ENCODE results near the gene GAK.

GAK gene

DNA sequence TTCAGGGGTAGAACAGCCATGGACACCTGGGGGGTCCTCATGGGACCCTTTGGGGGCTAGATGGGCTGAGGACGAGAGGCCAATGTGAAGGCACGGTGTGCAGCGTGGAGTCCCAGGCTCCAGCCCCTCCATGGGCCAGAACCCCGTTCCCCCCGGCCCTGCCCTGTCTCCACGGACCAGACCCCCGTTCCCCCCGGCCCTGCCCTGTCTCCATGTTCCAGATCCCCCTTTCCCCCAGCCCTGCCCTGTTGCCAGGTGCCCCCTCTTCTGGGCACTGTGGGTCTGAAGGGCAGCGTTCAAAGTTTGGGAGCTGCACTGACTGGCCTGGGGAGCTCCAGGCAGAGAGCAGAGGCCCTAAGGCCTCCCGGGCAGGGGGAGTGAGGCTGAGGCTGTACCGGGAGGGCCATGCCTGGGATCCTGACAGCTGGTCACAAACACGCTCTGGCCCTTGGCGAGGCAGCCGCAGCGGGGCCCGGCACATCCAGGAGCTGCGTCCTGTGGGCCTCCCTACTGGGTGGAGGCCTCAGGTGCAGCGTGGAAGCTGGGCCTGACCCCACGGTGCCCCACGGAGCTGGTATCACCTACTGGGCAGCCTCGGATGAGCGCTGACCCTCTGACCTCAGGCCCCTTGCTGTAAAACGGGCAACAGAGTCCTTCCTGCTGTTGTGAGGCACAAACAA lies 32.4 kb upstream of the GAK start:
- no peak for DNase-seq

DNA sequence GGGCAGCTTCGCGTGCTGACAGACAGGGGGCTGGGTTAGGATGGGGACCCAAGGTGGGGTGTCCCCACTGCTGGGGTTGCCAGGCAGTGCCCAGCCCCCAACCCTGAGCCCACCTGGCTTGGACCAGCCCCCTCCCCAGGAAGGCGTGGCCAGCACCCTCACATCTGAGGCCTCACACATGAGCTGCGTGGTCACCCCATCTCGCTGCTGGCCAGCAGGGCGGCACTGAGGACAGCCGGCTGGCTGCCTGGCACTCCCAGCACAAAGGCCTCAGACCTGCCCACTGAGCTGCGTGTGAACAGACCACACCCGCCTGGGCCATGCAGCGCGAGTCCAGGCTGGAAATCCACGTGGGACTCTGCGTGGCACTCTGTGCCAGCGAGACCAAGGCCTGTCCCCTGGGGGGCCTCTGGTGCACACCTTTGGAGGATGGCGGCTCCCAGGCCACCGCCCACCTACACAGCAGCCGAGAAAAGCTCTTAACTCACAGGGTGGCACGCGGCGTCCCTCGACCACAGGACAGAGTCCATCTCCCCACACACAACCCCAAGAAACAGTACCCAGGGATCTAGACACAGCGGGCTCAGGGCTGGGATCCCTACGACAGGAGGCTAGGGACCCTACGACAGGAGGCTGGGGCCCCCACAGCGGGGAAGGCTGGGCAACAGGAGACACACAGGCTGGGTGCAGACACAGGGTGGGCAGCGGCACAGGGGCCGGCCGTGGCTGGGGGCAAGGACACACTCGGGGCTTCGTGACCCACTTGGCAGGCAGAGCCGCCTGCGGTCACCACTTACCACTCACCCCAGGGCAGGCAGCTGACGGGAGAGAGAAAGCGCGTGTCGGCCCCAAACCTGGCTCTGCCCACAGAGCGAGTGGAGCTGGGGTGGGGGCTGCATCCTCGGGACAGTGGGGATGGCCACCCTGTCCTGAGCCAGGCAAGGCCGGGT lies 31.4 kb upstream of the GAK start:
- DNase-seq = no peak

DNA sequence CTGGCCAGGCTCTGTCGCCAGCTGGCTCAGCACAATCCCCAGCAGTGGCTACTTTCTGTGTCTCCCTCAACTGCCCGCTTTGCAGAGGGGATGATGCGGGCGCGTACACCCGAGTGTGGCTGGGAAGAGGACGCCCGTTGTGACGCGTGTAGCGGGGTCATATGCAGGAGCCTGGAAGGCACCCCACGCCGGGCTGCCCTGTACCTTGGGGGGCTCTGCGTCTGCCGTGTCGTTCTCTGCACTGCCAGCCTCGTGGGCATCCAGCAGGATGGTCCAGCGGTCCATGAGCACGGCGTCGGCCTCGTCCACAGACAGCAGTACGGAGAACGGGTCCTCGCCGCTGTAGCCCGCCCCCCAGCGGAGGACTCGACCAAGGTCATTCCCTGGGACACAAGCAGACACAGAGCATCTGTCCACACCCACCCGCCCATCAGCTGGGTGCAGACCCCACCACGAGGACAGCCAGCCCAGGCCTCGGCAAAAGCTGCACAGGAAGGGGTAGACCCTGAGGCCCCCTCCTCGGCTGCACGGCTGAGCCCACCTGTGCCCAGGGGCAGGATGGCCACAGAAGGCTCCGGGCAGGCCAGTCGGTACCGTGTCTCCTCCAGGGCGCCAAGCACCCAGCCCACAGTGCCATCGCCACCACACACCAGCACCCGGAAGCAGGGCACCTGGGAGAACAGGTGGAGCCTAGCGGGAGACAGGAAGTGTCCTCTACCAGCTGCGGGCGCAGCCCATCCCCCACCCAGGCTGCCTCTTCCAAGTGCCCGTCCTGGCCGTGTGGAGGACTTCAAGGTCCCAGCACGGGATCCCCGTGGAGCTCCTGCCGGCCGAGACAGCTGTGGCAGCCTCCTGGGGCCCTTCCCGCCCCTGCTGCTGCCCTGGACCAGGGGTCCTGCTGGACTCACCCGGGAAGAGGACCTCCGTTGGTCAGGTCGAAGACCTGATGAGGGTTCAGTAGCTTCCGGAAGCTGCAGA lies 30.4 kb upstream of the GAK start:
- no peak for DNase-seq

DNA sequence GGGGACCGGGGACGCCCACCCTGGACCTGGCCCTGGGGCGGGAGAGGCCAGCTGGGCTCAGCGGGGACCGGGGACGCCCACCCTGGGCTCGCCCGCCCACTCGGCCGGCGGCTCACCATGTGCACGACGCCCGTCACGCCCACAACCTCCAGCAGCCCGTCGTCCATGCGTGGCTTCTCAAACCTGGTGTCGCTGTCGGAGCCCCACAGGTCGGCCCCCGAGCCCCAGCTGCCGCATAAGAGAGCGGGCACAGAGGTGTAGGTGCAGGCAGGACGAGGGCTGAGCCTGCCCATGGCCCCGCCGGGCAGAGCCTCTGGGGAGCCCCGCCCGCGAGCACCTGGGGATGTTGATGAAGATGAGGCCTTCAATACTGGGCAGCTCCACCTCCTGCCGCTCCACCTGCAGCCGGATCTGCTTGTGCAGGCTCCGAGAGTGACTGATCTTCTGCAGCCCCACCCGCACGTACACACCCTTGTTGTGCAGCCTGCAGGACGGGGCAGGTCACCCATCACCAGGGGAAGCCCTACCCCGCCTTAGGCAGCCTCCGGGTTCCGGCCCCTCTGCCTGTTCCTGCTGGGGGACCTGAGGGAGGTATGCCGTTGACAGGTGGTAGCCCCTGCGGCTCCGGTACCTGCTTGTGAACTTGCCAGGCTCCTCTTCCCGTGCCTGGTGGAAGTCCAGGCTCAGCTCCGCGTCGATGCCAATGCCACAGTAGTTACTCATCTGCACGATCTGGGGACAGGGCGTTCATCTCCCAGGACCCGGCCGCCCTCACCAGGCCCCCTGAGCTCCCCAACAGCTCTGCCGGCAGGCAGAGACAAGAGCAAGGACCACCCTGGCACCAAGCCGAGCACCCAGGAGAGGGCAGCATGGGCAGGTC lies 29.5 kb upstream of the GAK start:
- DNase-seq = no peak

DNA sequence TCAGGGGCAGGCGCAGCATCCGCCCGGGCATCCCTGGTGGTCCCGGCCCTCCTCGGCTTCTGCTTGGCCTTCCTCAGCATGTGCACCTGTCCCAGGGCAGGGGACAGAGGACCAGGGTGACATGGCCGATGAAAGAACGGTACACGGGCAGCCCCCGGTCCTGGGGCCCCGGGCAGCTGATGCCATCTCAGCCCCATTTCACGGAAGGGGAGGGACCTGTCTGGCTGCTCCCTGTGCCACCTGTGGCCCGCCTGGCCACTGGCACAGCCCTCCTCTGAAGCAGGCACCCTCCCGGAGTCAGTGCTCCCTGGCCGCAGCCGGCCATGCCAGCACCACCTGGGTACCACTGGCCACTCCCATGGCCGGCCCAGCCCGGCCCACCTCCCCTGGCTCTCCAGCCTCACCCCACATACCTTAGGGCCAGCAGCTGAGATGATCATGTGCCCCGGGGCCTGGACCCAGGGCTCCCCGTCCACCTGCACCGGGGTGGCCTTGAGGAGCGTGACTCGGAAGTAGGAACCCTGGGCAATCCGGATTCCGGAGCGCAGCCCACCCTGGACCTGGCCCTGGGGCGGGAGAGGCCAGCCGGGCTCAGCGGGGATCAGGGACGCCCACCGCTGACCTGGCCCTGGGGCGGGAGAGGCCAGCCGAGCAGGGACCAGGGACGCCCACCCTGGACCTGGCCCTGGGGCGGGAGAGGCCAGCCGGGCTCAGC lies 28.7 kb upstream of the GAK start:
- no peak for DNase-seq

DNA sequence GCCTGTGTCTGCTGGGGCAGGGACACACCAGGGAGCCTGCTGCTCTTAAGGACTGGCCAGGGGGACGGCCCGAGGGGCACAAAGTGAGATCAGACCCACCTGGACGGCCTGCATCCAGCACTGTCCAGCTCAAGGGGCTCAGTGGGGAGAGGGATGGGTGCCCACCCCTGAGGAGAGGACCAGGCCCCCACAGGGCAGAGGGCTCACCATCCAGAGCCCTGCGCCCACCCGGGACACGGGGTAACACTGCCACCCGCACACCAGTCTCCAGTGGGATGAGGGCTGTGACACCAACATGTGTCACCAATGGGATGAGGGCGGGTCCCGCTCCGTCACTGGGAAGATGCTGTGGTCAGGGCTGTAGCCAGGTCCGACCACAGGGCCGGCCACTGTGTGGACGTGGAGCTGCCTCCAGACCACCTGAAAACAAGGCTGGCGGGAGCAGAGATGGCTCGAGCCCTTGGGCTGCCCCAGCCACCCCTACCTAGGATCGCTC lies 28.1 kb upstream of the GAK start:
- DNase-seq = no peak

DNA sequence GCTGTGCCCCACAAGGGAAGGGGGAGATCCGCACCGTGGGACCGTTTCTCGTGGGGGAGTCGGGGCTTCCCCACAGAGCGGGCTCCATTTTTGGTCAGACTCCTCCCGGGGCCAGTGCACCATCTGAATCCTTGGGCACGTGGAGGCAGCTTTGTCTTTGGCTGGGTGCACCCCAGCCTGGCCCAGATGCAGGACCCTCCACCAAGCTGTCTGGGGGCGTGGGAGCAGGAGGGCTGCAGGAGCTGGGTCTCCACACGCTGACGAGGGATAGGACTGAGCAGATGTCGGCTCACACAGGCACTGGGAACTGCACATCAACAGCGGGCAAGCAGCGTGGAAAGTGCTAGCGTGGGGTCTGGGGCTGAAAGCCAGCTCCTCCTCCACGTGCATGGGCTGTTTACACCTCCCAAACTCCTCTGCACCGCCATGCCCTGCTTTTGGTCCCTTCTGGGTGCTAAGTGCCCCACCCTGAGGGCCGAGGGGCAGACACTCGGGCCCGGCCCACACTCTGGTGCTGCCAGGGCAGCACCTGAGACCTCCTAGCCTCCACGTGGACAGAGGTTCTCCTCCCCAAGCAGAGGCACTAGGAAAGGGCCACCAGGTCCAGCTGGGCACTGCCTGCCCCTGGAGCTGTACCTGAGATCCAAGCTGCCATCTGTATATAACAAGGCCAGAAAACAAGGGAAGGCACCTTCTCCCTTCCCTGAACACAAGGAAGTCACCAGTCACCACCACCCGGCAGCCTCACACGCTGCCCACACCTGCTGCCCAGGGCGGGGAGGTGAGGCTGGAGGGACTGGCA lies 27.4 kb upstream of the GAK start:
- no peak for DNase-seq

DNA sequence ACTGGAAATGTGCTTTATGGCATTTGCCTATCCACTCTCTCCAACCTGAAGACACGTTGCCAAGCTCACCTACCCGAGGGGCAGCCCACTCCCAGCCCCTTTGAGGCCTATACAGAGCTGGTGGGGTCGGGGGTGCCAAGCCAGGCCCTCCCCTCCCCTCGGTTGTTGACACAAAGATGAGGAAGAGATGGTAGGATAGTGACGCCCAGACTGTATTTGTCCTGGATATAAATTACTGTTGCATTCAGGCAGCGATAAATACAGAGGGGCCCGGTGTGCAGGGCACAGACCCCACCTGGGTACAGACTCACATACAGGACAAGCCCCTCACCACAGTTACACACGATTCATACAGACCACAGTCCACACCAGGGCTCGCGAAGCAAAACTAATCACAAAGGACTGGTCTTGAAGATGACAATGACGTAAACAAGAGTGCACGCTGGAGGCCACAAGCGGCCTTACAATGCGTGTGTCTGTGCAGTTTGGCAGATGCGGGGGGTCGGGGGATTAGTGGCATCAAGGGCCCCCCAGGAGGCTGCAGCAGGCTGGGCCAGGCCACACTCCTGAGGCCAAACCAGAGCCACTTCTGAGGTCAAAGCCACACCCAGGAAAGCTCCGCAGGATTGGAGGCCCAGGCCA lies 26.7 kb upstream of the GAK start:
- DNase-seq = no peak

DNA sequence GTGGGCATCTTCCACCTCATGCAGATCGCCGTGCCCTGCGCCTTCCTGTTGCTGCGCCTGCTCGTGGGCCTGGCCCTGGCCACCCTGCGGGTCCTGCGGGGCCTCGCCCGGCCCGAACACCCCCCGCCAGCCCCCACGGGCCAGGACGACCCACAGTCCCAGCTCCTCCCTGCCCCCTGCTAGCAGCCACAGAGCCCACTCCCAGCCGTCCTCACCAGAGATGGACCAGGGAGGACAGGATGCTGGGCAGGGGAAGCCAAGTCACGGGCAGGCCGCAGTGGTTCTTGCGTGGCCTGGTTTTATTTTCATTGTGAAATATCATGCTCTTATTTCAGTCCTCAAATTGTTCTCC lies 26.2 kb upstream of the GAK start:
- DNase-seq = no peak

DNA sequence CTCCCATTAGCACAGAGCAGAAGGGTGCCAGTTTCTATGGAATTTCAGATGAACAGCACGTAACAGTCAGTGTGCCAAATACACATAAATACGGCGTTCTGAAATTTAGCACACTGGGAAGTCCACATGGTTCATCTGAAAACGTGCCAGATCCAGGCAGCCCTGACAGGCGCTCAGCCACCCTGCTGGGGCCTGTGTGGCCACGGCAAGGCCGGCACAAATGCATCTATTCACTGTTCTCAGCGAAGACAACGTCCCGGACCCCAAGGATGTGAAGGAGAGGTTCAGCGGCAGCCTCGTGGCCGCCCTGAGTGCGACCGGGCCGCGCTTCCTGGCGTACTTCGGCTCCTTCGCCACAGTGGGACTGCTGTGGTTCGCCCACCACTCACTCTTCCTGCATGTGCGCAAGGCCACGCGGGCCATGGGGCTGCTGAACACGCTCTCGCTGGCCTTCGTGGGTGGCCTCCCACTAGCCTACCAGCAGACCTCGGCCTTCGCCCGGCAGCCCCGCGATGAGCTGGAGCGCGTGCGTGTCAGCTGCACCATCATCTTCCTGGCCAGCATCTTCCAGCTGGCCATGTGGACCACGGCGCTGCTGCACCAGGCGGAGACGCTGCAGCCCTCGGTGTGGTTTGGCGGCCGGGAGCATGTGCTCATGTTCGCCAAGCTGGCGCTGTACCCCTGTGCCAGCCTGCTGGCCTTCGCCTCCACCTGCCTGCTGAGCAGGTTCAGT lies 25.6 kb upstream of the GAK start:
- no peak for DNase-seq

DNA sequence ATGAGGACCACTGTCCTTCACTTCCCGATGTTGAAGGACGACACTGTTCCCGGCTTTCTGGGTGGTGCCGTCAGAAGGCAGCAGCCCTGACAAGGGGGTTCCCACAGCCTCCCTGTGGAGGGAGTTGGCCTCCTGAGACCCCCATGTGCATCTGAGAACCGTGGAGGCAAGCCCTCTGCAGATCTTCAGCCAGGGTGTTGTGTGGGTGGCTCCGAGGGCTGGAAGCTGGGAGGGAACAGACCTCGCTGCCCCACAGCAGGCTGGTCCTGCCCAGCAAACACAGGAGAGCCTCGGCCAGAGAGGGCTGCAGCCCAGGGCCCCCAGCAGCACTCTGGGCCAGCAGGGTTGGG lies 25.1 kb upstream of the GAK start:
- no peak for DNase-seq

DNA sequence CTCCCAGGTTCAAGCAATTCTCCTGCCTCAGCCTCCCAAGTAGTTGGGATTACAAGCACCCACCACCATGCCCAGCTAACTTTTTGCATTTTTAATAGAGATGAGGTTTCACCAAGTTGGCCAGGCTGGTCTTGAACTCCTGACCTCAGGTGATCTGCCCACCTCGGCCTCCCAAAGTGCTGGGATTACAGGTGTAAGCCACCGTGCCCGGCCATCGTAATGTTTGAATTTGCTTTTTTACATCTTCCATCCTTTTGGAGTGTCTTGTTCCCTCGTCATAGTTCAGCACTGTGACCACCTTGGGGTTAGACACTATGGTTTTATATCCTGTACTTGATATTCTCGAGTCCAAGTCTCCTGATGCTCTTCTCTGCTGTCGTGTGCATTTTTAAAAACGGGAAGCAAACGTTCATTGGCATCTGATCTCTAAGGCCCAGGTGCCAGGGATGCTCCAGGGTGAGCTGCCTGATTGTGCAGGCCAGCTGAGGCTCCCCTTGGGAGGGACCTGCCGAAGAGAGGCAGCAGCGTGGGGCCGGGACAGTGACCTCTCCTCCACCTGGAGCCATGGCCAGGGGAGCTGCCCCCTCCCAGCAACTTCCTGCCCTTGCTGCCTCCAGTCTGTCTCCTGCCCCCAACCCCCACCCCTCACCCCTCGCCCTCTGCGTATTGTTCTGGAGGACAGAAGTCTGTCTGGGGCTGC lies 24.6 kb upstream of the GAK start:
- no peak for DNase-seq

DNA sequence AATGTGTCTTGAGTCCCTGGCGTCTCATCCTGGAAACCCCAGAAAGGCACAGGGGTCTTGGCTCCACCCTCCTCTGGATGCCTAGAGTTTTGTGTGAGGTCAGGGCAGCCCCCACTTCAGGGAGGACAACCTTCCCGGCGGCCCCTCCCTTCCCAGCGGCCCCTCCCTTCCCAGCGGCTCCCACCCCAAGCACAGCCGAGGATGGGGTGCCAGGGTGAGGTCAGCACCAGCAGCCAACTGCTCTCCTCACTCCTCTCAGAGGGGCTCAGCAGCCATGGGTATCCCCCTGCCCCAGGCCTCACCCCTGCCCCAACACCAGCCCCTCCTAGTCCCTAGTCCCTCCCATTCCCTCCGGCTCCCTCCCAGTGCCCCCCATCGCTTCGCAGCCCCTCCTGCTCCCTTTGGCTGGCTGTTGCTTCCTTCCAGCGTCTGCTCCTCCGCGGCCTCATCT lies 23.8 kb upstream of the GAK start:
- no peak for DNase-seq

DNA sequence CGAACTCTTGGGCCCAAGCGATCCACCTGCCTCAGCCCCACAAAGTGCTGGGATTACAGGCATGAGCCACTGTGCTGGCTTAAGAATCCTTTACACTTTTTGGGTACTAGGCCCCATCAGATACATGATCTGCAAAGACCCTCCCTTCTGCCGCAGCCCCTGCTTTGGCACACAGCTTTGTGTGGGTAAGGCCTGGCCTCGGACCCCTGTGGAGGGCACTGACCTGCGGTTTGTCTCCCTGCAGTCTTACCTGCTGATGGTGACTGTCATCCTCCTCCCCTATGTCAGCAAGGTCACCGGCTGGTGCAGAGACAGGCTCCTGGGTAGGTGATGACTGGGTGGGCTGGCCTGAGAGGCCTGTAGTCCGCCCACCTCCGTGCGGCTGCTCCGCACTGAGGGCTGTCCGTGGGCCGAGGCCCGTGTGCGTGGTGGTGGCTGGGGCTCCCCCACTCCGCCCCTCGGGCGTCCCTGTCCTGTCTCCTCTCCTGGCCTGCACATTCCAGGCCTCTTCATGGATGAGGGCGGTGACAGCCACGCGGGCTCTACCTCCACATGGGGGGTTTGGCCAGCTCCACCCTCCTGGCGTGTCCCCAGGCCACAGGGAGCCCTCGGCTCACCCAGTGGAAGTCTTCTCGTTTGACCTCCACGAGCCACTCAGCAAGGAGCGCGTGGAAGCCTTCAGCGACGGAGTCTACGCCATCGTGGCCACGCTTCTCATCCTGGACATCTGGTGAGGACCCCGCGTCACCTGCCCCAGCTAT lies 23.2 kb upstream of the GAK start:
- DNase-seq = no peak

DNA sequence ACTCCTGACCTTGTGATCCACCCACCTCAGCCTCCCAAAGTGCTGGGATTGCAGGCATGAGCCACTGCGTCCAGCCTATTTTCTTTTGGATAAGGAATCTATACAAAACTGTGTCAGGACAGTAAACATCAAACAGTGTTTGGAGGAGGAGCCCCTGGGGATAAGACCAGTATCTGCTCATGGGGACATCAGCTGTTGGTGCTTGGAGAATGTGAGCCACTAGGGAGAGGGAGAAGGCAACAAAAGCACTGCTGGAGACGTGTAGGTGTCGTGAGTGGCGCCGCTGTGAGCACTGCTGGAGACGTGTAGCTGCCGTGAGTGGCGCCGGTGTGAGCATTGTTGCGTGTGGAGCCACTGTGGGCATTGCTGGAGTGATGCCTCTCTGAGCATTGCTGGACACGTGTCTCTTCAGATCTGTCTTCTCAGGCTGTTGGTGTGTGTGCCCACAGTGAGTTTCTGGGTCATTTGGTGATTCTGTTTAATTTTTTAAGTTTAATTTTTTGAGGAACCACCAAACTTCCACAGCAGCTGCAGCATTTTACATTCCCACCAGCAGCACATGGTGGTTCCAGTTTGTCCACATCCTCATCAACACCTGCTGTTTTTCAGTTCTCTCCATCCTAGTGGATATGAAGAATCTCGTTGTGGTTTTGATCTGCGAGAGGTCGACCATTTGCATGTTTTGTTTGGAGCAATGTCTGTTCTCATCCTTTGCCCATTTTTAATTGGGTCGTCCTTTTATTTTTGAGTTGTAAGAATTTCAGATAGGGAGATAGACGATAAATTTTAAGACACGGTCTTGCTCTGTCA lies 22.3 kb upstream of the GAK start:
- DNase-seq = no peak

DNA sequence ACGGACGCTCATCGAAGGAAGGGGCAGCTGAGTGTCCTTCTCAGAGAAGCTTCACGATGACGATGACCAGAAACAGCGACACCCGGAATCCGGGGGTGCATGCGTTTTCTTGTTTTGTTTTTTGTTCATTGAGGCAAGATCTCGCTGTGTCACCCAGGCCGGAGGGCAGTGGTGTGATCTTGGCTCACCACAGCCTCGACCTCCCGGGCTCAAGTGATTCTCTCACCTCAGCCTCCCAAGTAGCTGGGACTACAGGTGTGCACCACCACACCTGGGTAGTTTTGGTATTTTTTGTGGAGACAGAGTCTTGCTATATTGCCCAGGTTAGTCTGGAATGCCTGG lies 21.4 kb upstream of the GAK start:
- no peak for DNase-seq
